Measurements from ENCODE around the gene TRIM8.
A peak's percentile ranks its signal among the peaks of the same experiment; 100 is the strongest.

Gene TRIM8

DNA sequence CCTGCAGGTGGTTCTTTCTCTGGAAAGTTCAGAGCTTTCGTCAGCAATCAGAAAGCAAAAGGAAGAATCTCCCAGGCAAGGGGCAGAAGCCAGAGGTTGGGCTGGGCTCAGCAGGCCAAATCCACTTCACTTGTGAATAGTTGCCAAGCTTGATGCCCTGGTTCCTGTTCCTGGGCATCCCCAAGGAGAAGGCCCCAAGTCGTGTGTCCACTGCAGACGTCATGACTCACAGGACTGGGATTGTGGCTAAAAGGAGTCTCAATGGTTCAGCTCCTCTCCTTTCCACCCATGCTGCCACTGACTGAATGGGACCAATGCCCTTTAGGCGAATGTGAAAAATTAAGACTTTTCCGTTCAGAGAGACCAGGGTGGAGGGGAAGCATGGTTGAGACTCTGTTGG lies 38.6 kb upstream of the TRIM8 start:
- Histone ChIP-seq H2AFZ (ENCODE audit: low read depth, low read length) (no peak overlapping the region), H3K4me3 (ENCODE audit: insufficient read depth in 1 of 2, low read depth in 1 of 2, low read length in 2 of 2) (no peak overlapping the region), H2BK15ac (ENCODE audit: low read depth, poor library complexity, severe bottlenecking) (no peak overlapping the region), H4K8ac (ENCODE audit: low read length) (peak overlapping the region; percentile 21), H3K4ac (ENCODE audit: low read depth in 1 of 2, low read length in 2 of 2) (peak overlapping the region; percentile 30 to 54), H3K9ac (ENCODE audit: low read length) (no peak overlapping the region), H3K18ac (ENCODE audit: low read depth in 1 of 2, low read length in 2 of 2) (peak overlapping the region; percentile 26 to 54), H2BK5ac (ENCODE audit: low read depth, low read length, poor library complexity, severe bottlenecking) (no peak overlapping the region), H3K9me3 (ENCODE audit: control insufficient read depth, low read length) (no peaks in the 10 kb centered on the region), H3K27ac (ENCODE audit: low read length, poor library complexity, severe bottlenecking) (peak overlapping the region; percentile 21), H3K36me3 (ENCODE audit: control insufficient read depth in 1 of 2, insufficient read depth in 2 of 2, low read depth in 1 of 2, low read length in 2 of 2) (peaks cover 3 to 22% of the 10 kb centered on the region in 2 experiments), H3K14ac (ENCODE audit: low read length in 2 of 2) (no peak overlapping the region), H3K23ac (ENCODE audit: low read length in 2 of 2) (no peak overlapping the region), H3K4me2 (ENCODE audit: low read length, poor library complexity, severe bottlenecking) (no peak overlapping the region), H2BK120ac (ENCODE audit: low read depth, low read length) (no peak overlapping the region), H2AK5ac (ENCODE audit: low read length, severe bottlenecking) (peak overlapping the region; percentile 56), H3K27me3 (ENCODE audit: control insufficient read depth in 1 of 2, insufficient read depth in 1 of 2, low read length in 2 of 2) (no peaks in the 10 kb centered on the region), H3K79me1 (replicated peaks; ENCODE audit: low read length, poor library complexity, severe bottlenecking) (peaks cover 9% of the 10 kb centered on the region), H3K4me1 (ENCODE audit: control insufficient read depth, insufficient read depth, low read depth, low read length) (peaks cover 19% of the 10 kb centered on the region), H4K91ac (ENCODE audit: low read length) (peak overlapping the region; percentile 6), H2BK12ac (ENCODE audit: low read length in 2 of 2) (peak overlapping the region; percentile 14 to 45)
- DNase-seq: peak; percentile 87
- WGBS: 51% methylated on average over 5 of the region's 5 CpGs

DNA sequence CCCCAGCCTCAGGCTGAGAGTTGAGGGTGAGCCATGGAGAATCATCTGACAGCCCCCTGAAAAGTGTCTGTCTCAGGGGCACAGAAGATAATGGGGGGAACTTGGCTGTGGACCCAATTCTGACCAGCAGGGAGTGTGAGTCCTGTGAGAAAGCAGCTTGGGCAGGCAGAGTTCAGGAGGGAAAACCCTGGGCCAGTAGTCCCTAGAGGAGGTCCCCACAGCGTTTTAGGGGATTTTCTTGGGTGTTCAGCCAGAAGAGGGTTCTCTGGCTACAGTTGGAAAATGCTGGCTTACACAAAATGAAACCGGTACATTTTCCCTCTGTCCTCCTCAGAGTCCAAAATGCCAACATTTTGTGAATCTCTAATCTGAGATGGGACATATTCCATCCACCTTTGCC lies 35.8 kb upstream of the TRIM8 start:
- no peak overlapping the region for H3K27ac ChIP-seq (ENCODE audit: low read length, poor library complexity, severe bottlenecking)
- no peak overlapping the region for H3K9ac ChIP-seq (ENCODE audit: low read length)
- no peaks in the 10 kb centered on the region for H3K27me3 ChIP-seq (ENCODE audit: control insufficient read depth in 1 of 2, insufficient read depth in 1 of 2, low read length in 2 of 2)
- H4K8ac ChIP-seq (ENCODE audit: low read length): no peak overlapping the region
- H3K36me3 ChIP-seq (ENCODE audit: control insufficient read depth in 1 of 2, insufficient read depth in 2 of 2, low read depth in 1 of 2, low read length in 2 of 2): peaks cover 4 to 15% of the 10 kb centered on the region in 2 experiments
- H3K4me2 ChIP-seq (ENCODE audit: low read length, poor library complexity, severe bottlenecking): no peak overlapping the region
- no peak overlapping the region for H3K23ac ChIP-seq (ENCODE audit: low read length in 2 of 2)
- H2BK120ac ChIP-seq (ENCODE audit: low read depth, low read length): no peak overlapping the region
- no peak overlapping the region for H3K14ac ChIP-seq (ENCODE audit: low read length in 2 of 2)
- no peak overlapping the region for H4K91ac ChIP-seq (ENCODE audit: low read length)
- H3K4ac ChIP-seq (ENCODE audit: low read depth in 1 of 2, low read length in 2 of 2): no peak overlapping the region
- DNase-seq: no peak
- no peak overlapping the region for H2AFZ ChIP-seq (ENCODE audit: low read depth, low read length)
- H3K4me3 ChIP-seq (ENCODE audit: insufficient read depth in 1 of 2, low read depth in 1 of 2, low read length in 2 of 2): no peak overlapping the region
- H3K9me3 ChIP-seq (ENCODE audit: control insufficient read depth, low read length): no peaks in the 10 kb centered on the region
- peak overlapping the region in 1 of 2 experiments; percentile 86 for H2BK12ac ChIP-seq (ENCODE audit: low read length in 2 of 2)
- H2BK5ac ChIP-seq (ENCODE audit: low read depth, low read length, poor library complexity, severe bottlenecking): no peak overlapping the region
- peak overlapping the region; percentile 5 for H2BK15ac ChIP-seq (ENCODE audit: low read depth, poor library complexity, severe bottlenecking)
- H3K18ac ChIP-seq (ENCODE audit: low read depth in 1 of 2, low read length in 2 of 2): no peak overlapping the region
- no peak overlapping the region for H2AK5ac ChIP-seq (ENCODE audit: low read length, severe bottlenecking)
- WGBS: 81% methylated on average over 2 of the region's 2 CpGs
- H3K79me1 ChIP-seq (replicated peaks; ENCODE audit: low read length, poor library complexity, severe bottlenecking): peaks cover 10% of the 10 kb centered on the region
- peaks cover 25% of the 10 kb centered on the region for H3K4me1 ChIP-seq (ENCODE audit: control insufficient read depth, insufficient read depth, low read depth, low read length)

- Histone ChIP-seq H3K79me1 (replicated peaks; ENCODE audit: low read length, poor library complexity, severe bottlenecking) (peaks cover 14% of the 10 kb centered on the region), H3K27me3 (ENCODE audit: control insufficient read depth in 1 of 2, insufficient read depth in 1 of 2, low read length in 2 of 2) (no peaks in the 10 kb centered on the region), H3K14ac (ENCODE audit: low read length in 2 of 2) (no peak overlapping the region), H2BK5ac (ENCODE audit: low read depth, low read length, poor library complexity, severe bottlenecking) (no peak overlapping the region), H3K4ac (ENCODE audit: low read depth in 1 of 2, low read length in 2 of 2) (no peak overlapping the region), H3K18ac (ENCODE audit: low read depth in 1 of 2, low read length in 2 of 2) (peak overlapping the region in 1 of 2 experiments; percentile 75), H3K9me3 (ENCODE audit: control insufficient read depth, low read length) (no peaks in the 10 kb centered on the region), H4K91ac (ENCODE audit: low read length) (no peak overlapping the region), H3K4me1 (ENCODE audit: control insufficient read depth, insufficient read depth, low read depth, low read length) (peaks cover 17% of the 10 kb centered on the region), H2AFZ (ENCODE audit: low read depth, low read length) (no peak overlapping the region), H3K36me3 (ENCODE audit: control insufficient read depth in 1 of 2, insufficient read depth in 2 of 2, low read depth in 1 of 2, low read length in 2 of 2) (peaks cover 8 to 24% of the 10 kb centered on the region in 2 experiments), H3K4me2 (ENCODE audit: low read length, poor library complexity, severe bottlenecking) (no peak overlapping the region), H2BK12ac (ENCODE audit: low read length in 2 of 2) (peak overlapping the region in 1 of 2 experiments; percentile 1), H2BK15ac (ENCODE audit: low read depth, poor library complexity, severe bottlenecking) (no peak overlapping the region), H3K23ac (ENCODE audit: low read length in 2 of 2) (no peak overlapping the region), H3K27ac (ENCODE audit: low read length, poor library complexity, severe bottlenecking) (no peak overlapping the region), H2AK5ac (ENCODE audit: low read length, severe bottlenecking) (no peak overlapping the region), H2BK120ac (ENCODE audit: low read depth, low read length) (no peak overlapping the region), H4K8ac (ENCODE audit: low read length) (no peak overlapping the region), H3K4me3 (ENCODE audit: insufficient read depth in 1 of 2, low read depth in 1 of 2, low read length in 2 of 2) (no peak overlapping the region), H3K9ac (ENCODE audit: low read length) (peak overlapping the region; percentile 1)
- DNase-seq: peak; percentile 88
- WGBS: 13% methylated on average over 10 of the region's 10 CpGs
These were observed 33.8 kb upstream of the TRIM8 start for GRCh38 chr10:102610441-102610887.

- H2BK5ac ChIP-seq (ENCODE audit: low read depth, low read length, poor library complexity, severe bottlenecking): no peak overlapping the region
- no peaks in the 10 kb centered on the region for H3K9me3 ChIP-seq (ENCODE audit: control insufficient read depth, low read length)
- no peak overlapping the region for H3K14ac ChIP-seq (ENCODE audit: low read length in 2 of 2)
- 26% methylated on average over 3 of the region's 4 CpGs for WGBS
- no peak overlapping the region for H2BK15ac ChIP-seq (ENCODE audit: low read depth, poor library complexity, severe bottlenecking)
- H2AFZ ChIP-seq (ENCODE audit: low read depth, low read length): no peak overlapping the region
- DNase-seq: peak; percentile 66
- H4K91ac ChIP-seq (ENCODE audit: low read length): peak overlapping the region; percentile 63
- no peak overlapping the region for H3K23ac ChIP-seq (ENCODE audit: low read length in 2 of 2)
- H3K27me3 ChIP-seq (ENCODE audit: control insufficient read depth in 1 of 2, insufficient read depth in 1 of 2, low read length in 2 of 2): no peaks in the 10 kb centered on the region
- H2AK5ac ChIP-seq (ENCODE audit: low read length, severe bottlenecking): peak overlapping the region; percentile 27
- H3K4ac ChIP-seq (ENCODE audit: low read depth in 1 of 2, low read length in 2 of 2): no peak overlapping the region
- H3K4me3 ChIP-seq (ENCODE audit: insufficient read depth in 1 of 2, low read depth in 1 of 2, low read length in 2 of 2): no peak overlapping the region
- H3K79me1 ChIP-seq (replicated peaks; ENCODE audit: low read length, poor library complexity, severe bottlenecking): peaks cover 14% of the 10 kb centered on the region
- no peak overlapping the region for H4K8ac ChIP-seq (ENCODE audit: low read length)
- H3K9ac ChIP-seq (ENCODE audit: low read length): no peak overlapping the region
- no peak overlapping the region for H3K27ac ChIP-seq (ENCODE audit: low read length, poor library complexity, severe bottlenecking)
- H3K36me3 ChIP-seq (ENCODE audit: control insufficient read depth in 1 of 2, insufficient read depth in 2 of 2, low read depth in 1 of 2, low read length in 2 of 2): peaks cover 20 to 35% of the 10 kb centered on the region in 2 experiments
- H2BK120ac ChIP-seq (ENCODE audit: low read depth, low read length): no peak overlapping the region
- no peak overlapping the region for H3K4me2 ChIP-seq (ENCODE audit: low read length, poor library complexity, severe bottlenecking)
- H3K18ac ChIP-seq (ENCODE audit: low read depth in 1 of 2, low read length in 2 of 2): peak overlapping the region; percentile 71 to 77
- H2BK12ac ChIP-seq (ENCODE audit: low read length in 2 of 2): peak overlapping the region; percentile 15 to 81
- H3K4me1 ChIP-seq (ENCODE audit: control insufficient read depth, insufficient read depth, low read depth, low read length): peaks cover 16% of the 10 kb centered on the region
These were observed 32.7 kb upstream of the TRIM8 start for GRCh38 chr10:102611514-102612087.

Data from mesenchymal stem cell (in vitro differentiated cells and primary cell).